ENCODE measurements around the gene TUBGCP2. TPM values are rescaled to one million over a fixed set of nuclear protein-coding genes. Genes with fewer than 3 reads are reported as not detected.

TUBGCP2 gene
- total and polyA plus RNA-seq, 7 donors: 20.3 to 53.2 (median 33.8) TPM

GRCh38 chr10:133275684-133276092 is 33.0 kb downstream of the TUBGCP2 start:
- DNase-seq: no peak
- 25 to 34% (median 28%) methylated on average over 12 of the region's 12 CpGs for WGBS, 3 donors
- peak overlapping the region; percentile 4 for H3K4me3 ChIP-seq
- TF ChIP-seq CTCF (IDR thresholded peaks at IDR 0.05): no peak
- H3K27me3 ChIP-seq (ENCODE audit: insufficient read depth in 3 of 3, low read length in 2 of 3): peaks cover 0 to 29% (median 7%) of the 10 kb centered on the region in 3 donors
- H3K27ac ChIP-seq: no peak overlapping the region
- H3K4me1 ChIP-seq: no peaks in the 10 kb centered on the region
- H3K36me3 ChIP-seq (ENCODE audit: insufficient read depth in 1 of 2, low read depth in 1 of 2): peaks cover 4 to 26% of the 10 kb centered on the region in 2 donors
- no peaks in the 10 kb centered on the region for H3K9me3 ChIP-seq
- intact Hi-C loops (cut with DNase I): no loop called here
- no peak for ATAC-seq

- TF ChIP-seq CTCF (IDR thresholded peaks at IDR 0.05): no peak
- no peak overlapping the region for H3K4me3 ChIP-seq
- H3K9me3 ChIP-seq: no peaks in the 10 kb centered on the region
- intact Hi-C loops (cut with DNase I): no loop called here
- no peak overlapping the region for H3K27ac ChIP-seq
- no peak for DNase-seq
- no peak for ATAC-seq
- no peaks in the 10 kb centered on the region for H3K4me1 ChIP-seq
- peaks cover 0 to 29% (median 7%) of the 10 kb centered on the region in 3 donors for H3K27me3 ChIP-seq (ENCODE audit: insufficient read depth in 3 of 3, low read length in 2 of 3)
- 33 to 37% (median 37%) methylated on average over 26 of the region's 26 CpGs for WGBS, 3 donors
- peaks cover 3 to 21% of the 10 kb centered on the region in 2 donors for H3K36me3 ChIP-seq (ENCODE audit: insufficient read depth in 1 of 2, low read depth in 1 of 2)
Observed at GRCh38 chr10:133274751-133275683, 33.7 kb downstream of the TUBGCP2 start.

- no peak overlapping the region for H3K4me3 ChIP-seq
- intact Hi-C loops (cut with DNase I): no loop called here
- peaks cover 0 to 29% (median 7%) of the 10 kb centered on the region in 3 donors for H3K27me3 ChIP-seq (ENCODE audit: insufficient read depth in 3 of 3, low read length in 2 of 3)
- TF ChIP-seq CTCF (IDR thresholded peaks at IDR 0.05): no peak
- H3K36me3 ChIP-seq (ENCODE audit: insufficient read depth in 1 of 2, low read depth in 1 of 2): peaks cover 0 to 8% of the 10 kb centered on the region in 2 donors
- ATAC-seq: no peak
- DNase-seq: no peak
- no peaks in the 10 kb centered on the region for H3K9me3 ChIP-seq
- no peak overlapping the region for H3K27ac ChIP-seq
- 87 to 91% (median 88%) methylated on average over 19 to 28 of the region's 28 CpGs for WGBS, 3 donors
- no peaks in the 10 kb centered on the region for H3K4me1 ChIP-seq
Observed at GRCh38 chr10:133273534-133274143, 35.0 kb downstream of the TUBGCP2 start.

- Histone ChIP-seq H3K27ac (no peak overlapping the region), H3K9me3 (no peaks in the 10 kb centered on the region), H3K4me3 (no peak overlapping the region), H3K36me3 (ENCODE audit: insufficient read depth in 1 of 2, low read depth in 1 of 2) (peaks cover 0 to 2% of the 10 kb centered on the region in 2 donors), H3K27me3 (ENCODE audit: insufficient read depth in 3 of 3, low read length in 2 of 3) (peaks cover 0 to 29% (median 7%) of the 10 kb centered on the region in 3 donors), H3K4me1 (no peaks in the 10 kb centered on the region)
- no peak for ATAC-seq
- intact Hi-C loops (cut with DNase I): no loop called here
- TF ChIP-seq CTCF (IDR thresholded peaks at IDR 0.05): no peak
- DNase-seq: no peak
- WGBS, 3 donors: 84 to 88% (median 86%) methylated on average over 20 to 25 of the region's 25 CpGs
Observed at GRCh38 chr10:133272964-133273420, 35.7 kb downstream of the TUBGCP2 start.

All from psoas muscle (tissue), 8 donors.